Measurements from ENCODE around the gene ERC2. TPM values are rescaled to one million over a fixed set of nuclear protein-coding genes. Genes with fewer than 3 reads are reported as not detected.

The ERC2 gene
- total and polyA plus RNA-seq, 2 of the 8 experiments (the other 6 are each of a cell fraction or from before 2014, with no cell fraction given), result 16.4 to 22.8 TPM

- no peak overlapping the region for H3K23ac ChIP-seq (ENCODE audit: insufficient read length)
- TF ChIP-seq CBX5 (IDR thresholded peaks at IDR 0.05; ENCODE audit: low read depth, low read length) (no peak), JUND (IDR thresholded peaks at IDR 0.05; ENCODE audit: low read length) (no peak), SP1 (IDR thresholded peaks at IDR 0.05; ENCODE audit: low read depth, low read length) (no peak), FOSL1 (IDR thresholded peaks at IDR 0.05; ENCODE audit: insufficient read depth, low read depth, low read length) (no peak), ATF2 (IDR thresholded peaks at IDR 0.05; ENCODE audit: low read length) (no peak), POLR2AphosphoS5 (IDR thresholded peaks at IDR 0.05; ENCODE audit: low read depth, low read length) (no peak), NRF1 (IDR thresholded peaks at IDR 0.05; ENCODE audit: low read depth, low read length) (no peak), GTF2F1 (IDR thresholded peaks at IDR 0.05; ENCODE audit: borderline replicate concordance, low read depth, low read length) (no peak), MAX (IDR thresholded peaks at IDR 0.05) (no peak), BRCA1 (IDR thresholded peaks at IDR 0.05; ENCODE audit: low read depth, low read length) (no peak), ASH2L (IDR thresholded peaks at IDR 0.05; ENCODE audit: low read length) (no peak), SIRT6 (IDR thresholded peaks at IDR 0.05; ENCODE audit: low read length) (no peak), ZNF274 (IDR thresholded peaks at IDR 0.05; ENCODE audit: borderline replicate concordance, extremely low read depth, low read length) (no peak), HDAC2 (IDR thresholded peaks at IDR 0.05; ENCODE audit: borderline replicate concordance in 1 of 2, low read depth in 2 of 2, low read length in 2 of 2) (no peak), CEBPB (IDR thresholded peaks at IDR 0.05; ENCODE audit: low read depth, low read length) (no peak)
Measured at GRCh38 chr3:55716044-55716443, 752.2 kb downstream of the ERC2 start.

More at GRCh38 chr3:55716044-55716443, 752.2 kb downstream of the ERC2 start:
- no peak overlapping the region for H3K14ac ChIP-seq (ENCODE audit: insufficient read length)
- no peaks in the 10 kb centered on the region for H3K79me1 ChIP-seq (ENCODE audit: low read depth, low read length)
- no peaks in the 10 kb centered on the region for H3K36me3 ChIP-seq (ENCODE audit: control insufficient read depth in 2 of 4, insufficient read depth in 4 of 4, low read length in 3 of 4)
- no peak overlapping the region for H3K4me2 ChIP-seq (ENCODE audit: insufficient read depth in 1 of 2, low read depth in 2 of 2, low read length in 2 of 2)
- ChIA-PET CTCF (ENCODE audit: partially characterized antibody) (interaction anchor here (0.8 to 1.0 kb wide), 2 partner anchors 50 to 101 kb away, joined by 3 read pairs; no protein-coding TSS in a partner anchor), POLR2A (ENCODE audit: partially characterized antibody) (no interaction called here)
- H4K8ac ChIP-seq (ENCODE audit: extremely low read depth, insufficient read depth, low read length), result no peak overlapping the region
- H2BK12ac ChIP-seq (ENCODE audit: low read depth, low read length), result no peak overlapping the region
- no peaks in the 10 kb centered on the region; the same call in 1 of the 2 replicates for H3K23me2 ChIP-seq (ENCODE audit: low read depth, low read length)
- no peak overlapping the region for H2BK15ac ChIP-seq (ENCODE audit: low read length)
- H3K79me2 ChIP-seq (ENCODE audit: control insufficient read depth in 1 of 2, insufficient read depth in 2 of 2, low read length in 2 of 2), result no peaks in the 10 kb centered on the region
- no peak overlapping the region for H2BK5ac ChIP-seq (ENCODE audit: low read depth, low read length)
- H3K56ac ChIP-seq (replicated peaks; ENCODE audit: insufficient read length, low read depth, low read length), result no peak overlapping the region
- H3K4me3 ChIP-seq (ENCODE audit: extremely low read depth in 1 of 4, insufficient read depth in 2 of 4, low read depth in 3 of 4, low read length in 4 of 4), result no peak overlapping the region
- no peak overlapping the region for H3K27ac ChIP-seq (ENCODE audit: low read depth, low read length)
- no peaks in the 10 kb centered on the region for H4K20me1 ChIP-seq (replicated peaks in 1 of 2; ENCODE audit: control insufficient read depth in 1 of 2, insufficient read depth in 2 of 2, low read length in 2 of 2)
- no peak overlapping the region for H4K5ac ChIP-seq (ENCODE audit: insufficient read length, low read depth, low read length)
- no peak overlapping the region for H2BK20ac ChIP-seq (ENCODE audit: low read length)
- H2BK120ac ChIP-seq (replicated peaks; ENCODE audit: low read depth, low read length), result no peak overlapping the region
- no peak overlapping the region for H4K91ac ChIP-seq (replicated peaks; ENCODE audit: insufficient read length, low read length)
- no peak overlapping the region for H3K9ac ChIP-seq (replicated peaks in 1 of 4; ENCODE audit: extremely low read depth in 1 of 4, low read depth in 3 of 4, low read length in 3 of 4)
- H2AK5ac ChIP-seq (ENCODE audit: low read depth, low read length), result no peak overlapping the region
- no peak overlapping the region for H3K18ac ChIP-seq (ENCODE audit: extremely low read depth, low read length)
- H3K4me1 ChIP-seq (replicated peaks in 1 of 4; ENCODE audit: control insufficient read depth in 3 of 4, insufficient read depth in 4 of 4, low read length in 3 of 4), result no peaks in the 10 kb centered on the region; a peak in 1 of 7 replicates
- no peak for DNase-seq (ENCODE audit: low read depth in 1 of 2, low spot score in 2 of 2)
- FAIRE-seq, result no peak
- H3K27me3 ChIP-seq (replicated peaks in 1 of 4; ENCODE audit: control insufficient read depth in 3 of 4, extremely low read depth in 1 of 4, insufficient read depth in 3 of 4, low read length in 3 of 4), result no peaks in the 10 kb centered on the region
- H3K4ac ChIP-seq (replicated peaks; ENCODE audit: insufficient read length, low read depth, low read length), result no peak overlapping the region
- no peaks in the 10 kb centered on the region for H3K9me3 ChIP-seq (ENCODE audit: insufficient read depth in 2 of 2, low read depth in 1 of 2, low read length in 1 of 2)
- no peak overlapping the region for H2AFZ ChIP-seq (ENCODE audit: low read length)

All from H1 (cell line).